CD4-positive, alpha-beta memory T cell (primary cell): ENCODE data around the gene UGT1A7. TPM values are rescaled to one million over a fixed set of nuclear protein-coding genes. Genes with fewer than 3 reads are reported as not detected.
"Not testable (repeated sequence)": the region's sequence is repeated elsewhere in the genome, so short reads cannot be mapped to it uniquely, and the experiment has no call there.

Experiments used
- CTCF ChIA-PET: fragments of 350-600 bp; sonication (Branson Sonifier 250); formaldehyde crosslinking; loops from one replicate; lab custom pipeline; 2021; ENCODE audit warnings: inconsistent platforms; ENCODE audit not compliant: partially characterized antibody; lab: Charles Lee
- POLR2A ChIA-PET: fragments of 350-600 bp; sonication (Branson Sonifier 250); formaldehyde crosslinking; loops from one replicate; lab custom pipeline; 2021; ENCODE audit not compliant: partially characterized antibody; lab: Charles Lee
- DNase-seq, 5 donors: peaks; one replicate each; pipeline versions ENCODE4 v3.0.0 to v3.0.0-alpha.2; 2020 to 2022; ENCODE audit warnings: mixed read lengths in 1 of 5
- H3K27ac ChIP-seq: one replicate; pipeline ENCODE4 v1.7.0; 2013; ENCODE audit warnings: low read depth, low read length
- H3K27me3 ChIP-seq: 2 replicates; pipeline ENCODE4 v1.7.0; 2013; ENCODE audit warnings: mild to moderate bottlenecking, low read length, moderate library complexity; ENCODE audit not compliant: insufficient read depth
- H3K36me3 ChIP-seq: 2 replicates; pipeline ENCODE4 v1.7.0; 2013; ENCODE audit warnings: mild to moderate bottlenecking, low read length, moderate library complexity; ENCODE audit not compliant: insufficient read depth
- H3K4me1 ChIP-seq: 2 replicates; pipeline ENCODE4 v1.7.0; 2013; ENCODE audit warnings: mild to moderate bottlenecking, low read length, moderate library complexity; ENCODE audit not compliant: insufficient read depth
- H3K4me3 ChIP-seq, 2 donors: one replicate each; pipeline ENCODE4 v1.7.0; 2013; ENCODE audit warnings: low read length in 2 of 2, mild to moderate bottlenecking in 1 of 2
- H3K9me3 ChIP-seq, 2 donors: one replicate each; pipeline ENCODE4 v1.7.0; 2013; ENCODE audit warnings: low read length in 2 of 2, control low read depth in 1 of 2; ENCODE audit not compliant: control insufficient read depth in 1 of 2
- H3K27ac Mint-ChIP-seq, 7 donors: one replicate each; pipeline ENCODE4 v1.8.0; 2020 to 2021; ENCODE audit warnings: mixed read lengths in 7 of 7, mild to moderate bottlenecking in 6 of 7, inconsistent platforms in 3 of 7, moderate library complexity in 3 of 7
- H3K27me3 Mint-ChIP-seq, 2 donors: one replicate each; pipeline ENCODE4 v1.8.0; 2020 to 2021; ENCODE audit warnings: mixed read lengths in 2 of 2
- H3K36me3 Mint-ChIP-seq, 2 donors: one replicate each; pipeline ENCODE4 v1.8.0; 2020 to 2021; ENCODE audit warnings: mixed read lengths in 2 of 2, inconsistent platforms in 1 of 2, mild to moderate bottlenecking in 1 of 2
- H3K4me1 Mint-ChIP-seq, 4 donors: one replicate each; pipeline ENCODE4 v1.8.0; 2020 to 2021; ENCODE audit warnings: mixed read lengths in 4 of 4, mild to moderate bottlenecking in 1 of 4
- H3K4me3 Mint-ChIP-seq, 8 donors: one replicate each; pipeline ENCODE4 v1.8.0; 2020 to 2021; ENCODE audit warnings: mixed read lengths in 8 of 8, mild to moderate bottlenecking in 7 of 8, moderate library complexity in 6 of 8, inconsistent platforms in 3 of 8
- H3K9me3 Mint-ChIP-seq, 8 donors: one replicate each; pipeline ENCODE4 v1.8.0; 2020 to 2021; ENCODE audit warnings: mixed read lengths in 8 of 8, mild to moderate bottlenecking in 5 of 8, inconsistent platforms in 3 of 8, moderate library complexity in 1 of 8
- intact Hi-C: fragments of 100-400 bp; cut with micrococcal nuclease; formaldehyde crosslinking; loops from one replicate; pipeline ENCODE4 v1.15.1; 2023
- polyA plus RNA-seq, 2 donors: library from polyadenylated mRNA; unstranded; fragments of 300-500 nt; fragmentation: Illumina TruSeq; gene quantifications; one replicate each; pipeline ENCODE4 v1.2.3, GENCODE V29; 2021
- total RNA-seq, 2 experiments: library from RNA; stranded (reverse); gene quantifications; one replicate each; pipeline ENCODE4 v1.2.3, GENCODE V29; 2021

The UGT1A7 gene
- total and polyA plus RNA-seq, 4 experiments from 2014 or later = not detected

DNA sequence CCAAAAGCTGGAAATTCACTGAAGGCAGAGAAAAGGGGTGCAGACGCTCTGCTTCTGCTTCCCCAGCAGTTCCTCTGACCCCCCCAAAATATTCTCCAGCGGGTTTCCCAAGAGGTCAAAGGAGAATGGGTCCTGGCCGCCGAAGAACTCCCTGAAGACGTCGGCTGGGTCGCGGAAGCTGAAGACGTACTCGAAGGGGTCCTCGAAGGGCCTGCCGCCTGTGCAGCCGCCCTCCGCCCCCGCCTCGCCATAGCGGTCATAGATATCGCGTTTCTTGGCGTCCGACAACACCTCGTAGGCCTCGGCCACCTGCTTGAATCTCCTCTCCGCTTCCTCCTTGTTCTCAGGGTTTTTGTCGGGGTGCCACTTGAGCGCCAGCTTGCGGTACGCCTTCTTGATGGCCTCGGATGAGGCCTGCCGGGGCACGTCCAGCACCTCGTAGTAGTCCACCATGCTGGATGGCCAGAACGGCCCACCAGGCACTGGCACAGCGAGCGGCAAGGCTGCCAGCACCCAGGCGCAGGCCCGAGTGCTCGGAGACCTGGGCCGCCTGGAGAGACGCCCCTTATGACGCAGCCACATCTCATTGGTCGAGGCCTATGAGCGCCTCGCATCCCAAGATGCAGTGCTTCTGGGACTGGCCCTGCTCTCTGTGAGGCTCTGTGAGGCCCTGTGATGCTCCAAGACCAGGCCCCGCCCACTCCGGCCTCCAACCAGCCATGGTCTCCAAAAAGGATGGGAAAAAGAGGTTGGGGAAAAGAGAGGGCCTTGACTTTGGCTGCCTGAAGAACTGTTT lies 62.0 kb downstream of the UGT1A7 start:
- no peak for DNase-seq
- CTCF ChIA-PET = no interaction called here
- Histone ChIP-seq H3K27me3 (no peaks in the 10 kb centered on the region), H3K9me3 (no peaks in the 10 kb centered on the region), H3K4me1 (no peaks in the 10 kb centered on the region), H3K27ac (no peak overlapping the region), H3K36me3 (no peaks in the 10 kb centered on the region), H3K4me3 (no peak overlapping the region)
- H3K9me3 Mint-ChIP-seq = no peaks in the 10 kb centered on the region
- POLR2A ChIA-PET = no interaction called here
- intact Hi-C loops = no loop called here
- peaks cover 12 to 28% of the 10 kb centered on the region in 2 donors for H3K27me3 Mint-ChIP-seq
- no peak overlapping the region for H3K27ac Mint-ChIP-seq
- no peaks in the 10 kb centered on the region for H3K4me1 Mint-ChIP-seq
- H3K4me3 Mint-ChIP-seq = no peak overlapping the region
- no peaks in the 10 kb centered on the region for H3K36me3 Mint-ChIP-seq

DNA sequence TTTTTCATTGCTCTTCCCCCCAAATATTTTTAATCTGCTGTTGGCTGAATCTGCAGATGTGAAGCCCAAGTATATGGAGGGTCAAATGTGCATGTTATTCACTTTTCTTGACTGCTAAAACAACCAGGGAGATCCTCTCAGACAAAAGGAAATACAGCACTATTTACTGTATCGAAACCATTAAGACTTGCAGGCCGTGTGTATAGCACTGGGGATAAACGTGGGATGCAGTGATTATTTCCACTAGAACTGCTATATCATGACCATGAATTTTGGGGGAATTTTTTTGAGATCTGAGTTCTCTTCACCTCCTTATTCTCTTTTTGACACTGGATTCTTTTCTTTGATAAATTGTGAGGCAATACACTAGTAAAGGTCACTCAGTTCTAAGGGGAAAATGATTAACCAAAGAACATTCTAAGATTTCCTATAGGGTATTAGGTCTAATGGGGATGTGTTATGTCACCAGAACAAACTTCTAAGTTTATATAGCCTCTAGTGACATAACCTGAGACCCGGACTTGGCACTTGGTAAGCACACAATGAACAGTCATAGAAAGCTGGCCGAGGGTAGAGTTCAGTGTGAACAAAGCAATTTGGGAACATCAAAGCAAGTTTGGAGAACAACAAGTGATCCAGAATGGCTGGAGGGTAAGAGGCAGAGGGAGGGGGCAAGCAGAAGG lies 63.5 kb downstream of the UGT1A7 start:
- Histone ChIP-seq H3K27me3 (no peaks in the 10 kb centered on the region), H3K36me3 (no peaks in the 10 kb centered on the region), H3K4me1 (no peaks in the 10 kb centered on the region), H3K27ac (no peak overlapping the region), H3K4me3 (no peak overlapping the region), H3K9me3 (no peaks in the 10 kb centered on the region)
- ChIA-PET CTCF (no interaction called here), POLR2A (no interaction called here)
- DNase-seq = no peak
- Mint-ChIP-seq H3K4me1 (no peaks in the 10 kb centered on the region), H3K27ac (peak overlapping the region in 1 of 7 donors; percentile 10), H3K27me3 (peaks cover 12 to 32% of the 10 kb centered on the region in 2 donors), H3K36me3 (peaks cover 0 to 2% of the 10 kb centered on the region in 2 donors), H3K9me3 (peaks cover 0 to 6% (median 5%) of the 10 kb centered on the region in 8 donors), H3K4me3 (no peak overlapping the region)
- intact Hi-C loops = no loop called here

DNA sequence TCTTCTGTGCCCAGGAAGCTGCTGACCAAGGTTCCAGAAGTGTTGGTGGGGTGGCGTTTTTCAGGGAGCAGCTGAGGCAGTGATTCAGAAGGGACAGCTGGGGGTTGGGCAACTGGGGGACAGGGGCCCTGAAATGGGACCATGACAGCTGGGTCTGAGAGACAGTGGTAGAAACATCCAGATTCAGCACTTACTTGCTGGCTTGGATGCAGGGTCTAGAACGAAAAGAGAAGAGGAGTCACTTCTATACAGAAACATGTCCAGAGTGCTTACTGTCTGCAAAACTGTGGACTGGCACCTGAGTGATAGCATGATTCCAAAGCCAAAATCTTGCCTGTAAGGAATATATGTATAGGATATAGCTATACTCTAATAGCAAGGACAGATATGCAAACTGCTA lies 64.1 kb downstream of the UGT1A7 start:
- H3K4me1 Mint-ChIP-seq, H3K36me3 Mint-ChIP-seq, H3K36me3 ChIP-seq, H3K4me3 Mint-ChIP-seq, CTCF ChIA-PET, H3K27ac ChIP-seq, H3K27ac Mint-ChIP-seq, H3K9me3 ChIP-seq, intact Hi-C loops, H3K4me3 ChIP-seq, H3K27me3 ChIP-seq, H3K4me1 ChIP-seq, POLR2A ChIA-PET, DNase-seq: not testable (repeated sequence)
- Mint-ChIP-seq H3K27me3 (peaks cover 11 to 33% of the 10 kb centered on the region in 2 donors), H3K9me3 (peaks cover 0 to 11% (median 7%) of the 10 kb centered on the region in 8 donors)

DNA sequence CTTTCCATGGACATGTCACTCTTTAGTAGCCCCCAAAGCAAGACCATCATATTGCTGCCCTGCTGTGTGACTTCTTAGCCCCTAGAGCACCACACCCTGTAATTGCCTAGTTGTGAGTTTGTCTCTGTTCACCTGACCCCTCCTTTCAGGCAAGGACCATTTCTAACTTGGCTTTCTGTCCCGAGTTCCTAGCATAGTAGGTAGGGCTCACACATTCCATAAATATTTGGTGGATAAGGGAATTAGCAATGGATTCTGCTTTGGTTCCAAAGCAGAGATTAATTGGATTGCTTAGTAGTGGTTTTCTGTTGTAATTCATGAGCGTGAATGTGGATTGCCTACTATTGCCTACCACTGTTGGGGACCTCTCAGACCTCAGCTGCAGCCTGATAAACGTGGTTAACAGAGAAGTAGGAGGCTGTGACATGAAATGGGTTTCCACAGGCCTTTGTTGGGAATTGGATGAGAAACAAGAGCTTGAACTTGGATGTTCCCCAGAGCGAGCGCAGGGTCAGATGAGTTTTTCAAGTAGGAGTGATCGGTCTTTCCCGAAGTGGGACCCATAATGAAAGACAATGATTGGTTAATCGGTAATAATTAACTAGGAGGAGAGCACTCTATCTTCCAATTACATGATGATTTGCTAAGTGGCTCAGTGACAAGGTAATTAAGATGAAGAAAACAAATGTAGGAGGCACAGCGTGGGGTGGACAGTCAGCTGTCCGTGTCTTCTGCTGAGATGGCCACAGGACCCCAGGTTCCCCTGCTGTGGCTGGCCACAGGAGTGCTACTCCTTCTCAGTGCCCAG lies 65.0 kb downstream of the UGT1A7 start:
- Histone ChIP-seq H3K27ac (no peak overlapping the region), H3K27me3 (no peaks in the 10 kb centered on the region), H3K36me3 (no peaks in the 10 kb centered on the region), H3K4me1 (no peaks in the 10 kb centered on the region), H3K9me3 (no peaks in the 10 kb centered on the region), H3K4me3 (no peak overlapping the region)
- POLR2A ChIA-PET = no interaction called here
- H3K27ac Mint-ChIP-seq = no peak overlapping the region
- intact Hi-C loops = no loop called here
- no peaks in the 10 kb centered on the region for H3K4me1 Mint-ChIP-seq
- peaks cover 2 to 20% (median 14%) of the 10 kb centered on the region in 8 donors for H3K9me3 Mint-ChIP-seq
- no peak overlapping the region for H3K4me3 Mint-ChIP-seq
- H3K36me3 Mint-ChIP-seq = peaks cover 0 to 3% of the 10 kb centered on the region in 2 donors
- no peak for DNase-seq
- CTCF ChIA-PET = no interaction called here
- peaks cover 11 to 35% of the 10 kb centered on the region in 2 donors for H3K27me3 Mint-ChIP-seq

DNA sequence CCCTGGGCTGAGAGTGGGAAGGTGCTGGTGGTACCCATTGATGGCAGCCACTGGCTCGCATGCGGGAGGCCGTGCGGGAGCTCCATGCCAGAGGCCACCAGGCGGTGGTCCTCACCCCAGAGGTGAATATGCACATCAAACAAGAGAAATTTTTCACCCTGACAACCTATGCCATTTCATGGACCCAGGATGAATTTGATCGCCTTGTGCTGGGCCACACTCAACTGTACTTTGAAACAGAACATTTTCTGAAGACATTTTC lies 65.5 kb downstream of the UGT1A7 start:
- H3K4me3 Mint-ChIP-seq = no peak overlapping the region
- Histone ChIP-seq H3K27me3 (no peaks in the 10 kb centered on the region), H3K9me3 (no peaks in the 10 kb centered on the region), H3K4me3 (no peak overlapping the region), H3K36me3 (no peaks in the 10 kb centered on the region), H3K27ac (no peak overlapping the region), H3K4me1 (no peaks in the 10 kb centered on the region)
- H3K27me3 Mint-ChIP-seq = peaks cover 11 to 36% of the 10 kb centered on the region in 2 donors
- H3K27ac Mint-ChIP-seq = no peak overlapping the region
- no peaks in the 10 kb centered on the region for H3K4me1 Mint-ChIP-seq
- DNase-seq = no peak
- ChIA-PET CTCF (no interaction called here), POLR2A (no interaction called here)
- H3K36me3 Mint-ChIP-seq = peaks cover 0 to 3% of the 10 kb centered on the region in 2 donors
- intact Hi-C loops = no loop called here
- peaks cover 2 to 22% (median 17%) of the 10 kb centered on the region in 8 donors for H3K9me3 Mint-ChIP-seq

DNA sequence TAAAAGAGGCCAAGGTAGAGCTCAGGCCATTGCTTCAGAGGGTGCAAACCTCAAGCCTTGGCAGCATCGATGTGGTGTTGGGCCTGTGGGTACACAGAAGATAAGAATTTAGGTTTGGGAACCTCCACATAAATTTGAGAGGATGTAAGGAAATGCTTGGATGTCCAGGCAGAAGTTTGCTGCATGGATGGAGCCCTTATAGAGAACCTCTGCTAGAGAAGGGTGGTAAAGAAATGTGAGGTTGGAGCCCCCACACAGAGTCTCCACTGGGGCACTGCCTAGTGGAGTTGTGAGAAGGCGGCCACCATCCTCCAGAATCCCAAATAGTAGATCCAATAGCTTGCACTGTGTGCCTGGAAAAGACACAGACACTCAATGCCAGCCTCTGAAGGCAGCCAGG lies 69.0 kb downstream of the UGT1A7 start:
- H3K36me3 ChIP-seq, DNase-seq, H3K9me3 ChIP-seq, H3K4me1 Mint-ChIP-seq, H3K36me3 Mint-ChIP-seq, intact Hi-C loops, CTCF ChIA-PET, H3K4me1 ChIP-seq, H3K4me3 ChIP-seq, H3K27ac ChIP-seq, H3K4me3 Mint-ChIP-seq, POLR2A ChIA-PET, H3K27ac Mint-ChIP-seq, H3K27me3 ChIP-seq: not testable (repeated sequence)
- Mint-ChIP-seq H3K9me3 (peaks cover 2 to 22% (median 18%) of the 10 kb centered on the region in 8 donors), H3K27me3 (peaks cover 10 to 31% of the 10 kb centered on the region in 2 donors)
